Esophagus muscularis mucosa (tissue), 3 donors: ENCODE results near the gene ABO.
"Not testable (repeated sequence)": the region's sequence is repeated elsewhere in the genome, so short reads cannot be mapped to it uniquely, and the experiment has no call there.

Source experiments
- CTCF ChIP-seq, 3 experiments: fragments of 200-600 bp in 2 of 3; fragments of 450-650 bp in 1 of 3; sonication (generic) in 2 of 3; IDR thresholded peaks; one replicate each; pipeline ENCODE4 v1.5.1; 2017 to 2019; ENCODE audit warnings: antibody characterized with exemption in 3 of 3, mild to moderate bottlenecking in 2 of 3, moderate library complexity in 1 of 3
- EP300 ChIP-seq: sonication (generic); formaldehyde crosslinking; IDR thresholded peaks from one replicate; pipeline ENCODE4 v1.6.1; 2017; ENCODE audit warnings: antibody characterized with exemption

- TF ChIP-seq CTCF (IDR thresholded peaks at IDR 0.05); EP300: not testable (repeated sequence)
Measured at GRCh38 chr9:133208880-133209300, 66.1 kb downstream of the ABO start, which contains the start of gene OBP2B.
